B cell (primary cell): ENCODE data around the gene CELF4. TPM values are rescaled to one million over a fixed set of nuclear protein-coding genes. Genes with fewer than 3 reads are reported as not detected.

Experiments
- ATAC-seq: fragments of 200-7000 bp; cut with Tn5 transposase; one replicate; pipeline ENCODE4 v1.10.0; 2021; ENCODE audit warnings: low read depth, mild to moderate bottlenecking, moderate number of reproducible peaks, moderate library complexity
- CTCF ChIA-PET: fragments of 350-600 bp; sonication (Branson Sonifier 250); formaldehyde crosslinking; loops from one replicate; lab custom pipeline; 2021; ENCODE audit warnings: antibody characterized with exemption, inconsistent platforms; lab: Charles Lee
- POLR2A ChIA-PET: fragments of 350-600 bp; sonication (Branson Sonifier 250); formaldehyde crosslinking; loops from one replicate; lab custom pipeline; 2021; ENCODE audit warnings: antibody characterized with exemption; lab: Charles Lee
- DNase-seq: peaks from one replicate; pipeline ENCODE4 v3.0.0; 2013
- H2AFZ ChIP-seq: 2 replicates; pipeline ENCODE4 v1.6.1; 2012; ENCODE audit warnings: mild to moderate bottlenecking, low read depth, low read length; ENCODE audit not compliant: insufficient read depth, poor library complexity, severe bottlenecking
- H3K27ac ChIP-seq, 2 donors: 1 replicate in 1 of 2; 2 replicates in 1 of 2; pipeline ENCODE4 v1.5.1; 2012 to 2013; ENCODE audit warnings: low read length in 2 of 2, mild to moderate bottlenecking in 2 of 2, moderate library complexity in 1 of 2
- H3K27me3 ChIP-seq, 4 experiments: fragments of 200-600 bp in 1 of 4; sonication (generic) in 1 of 4; replicated peaks in 1 of 4; 1 replicate in 2 of 4; 2 replicates in 2 of 4; pipeline versions ENCODE4 v1.6.1 to v1.7.0; 2013 to 2016; ENCODE audit warnings: low read length in 3 of 4, mild to moderate bottlenecking in 2 of 4, mixed read lengths in 1 of 4, moderate library complexity in 1 of 4; ENCODE audit not compliant: insufficient read depth in 4 of 4, control insufficient read depth in 3 of 4; ENCODE audit errors: control extremely low read depth in 1 of 4
- H3K36me3 ChIP-seq, 2 experiments: replicated peaks in 1 of 2; 1 replicate in 1 of 2; 2 replicates in 1 of 2; pipeline versions ENCODE4 v1.6.1 to v1.7.1; 2013; ENCODE audit warnings: low read length in 1 of 2; ENCODE audit not compliant: insufficient read depth in 2 of 2, control insufficient read depth in 1 of 2; ENCODE audit errors: control extremely low read depth in 1 of 2, extremely low read depth in 1 of 2
- H3K4me1 ChIP-seq, 2 donors: fragments of 200-600 bp in 1 of 2; sonication (generic) in 1 of 2; 1 replicate in 1 of 2; 2 replicates in 1 of 2; pipeline versions ENCODE4 v1.5.1 to v1.6.1; 2013 to 2017; ENCODE audit warnings: low read length in 2 of 2; ENCODE audit not compliant: control insufficient read depth in 2 of 2, insufficient read depth in 2 of 2
- H3K4me2 ChIP-seq: replicated peaks from 2 replicates; pipeline ENCODE3; 2012; ENCODE audit warnings: mild to moderate bottlenecking, low read depth, low read length; ENCODE audit not compliant: poor library complexity, severe bottlenecking
- H3K4me3 ChIP-seq, 5 experiments: fragments of 200-600 bp in 1 of 5; sonication (generic) in 1 of 5; 1 replicate in 3 of 5; 2 replicates in 2 of 5; pipeline versions ENCODE4 v1.5.1 to v1.7.0; 2011 to 2016; ENCODE audit warnings: low read length in 4 of 5, mild to moderate bottlenecking in 4 of 5, low read depth in 2 of 5, control low read depth in 1 of 5, moderate library complexity in 1 of 5; ENCODE audit not compliant: insufficient read depth in 1 of 5; ENCODE audit errors: control extremely low read depth in 1 of 5, extremely low read depth in 1 of 5
- H3K79me2 ChIP-seq: fragments of 200-600 bp; sonication (generic); one replicate; pipeline ENCODE4 v1.6.0; 2016; ENCODE audit warnings: low read length; ENCODE audit not compliant: control insufficient read depth, insufficient read depth
- H3K9ac ChIP-seq: fragments of 200-600 bp; sonication (generic); 2 replicates; pipeline ENCODE4 v1.6.1; 2017; ENCODE audit warnings: mild to moderate bottlenecking, low read length, moderate library complexity
- H3K9me3 ChIP-seq, 3 donors: one replicate each; pipeline versions ENCODE4 v1.6.1 to v1.7.1; 2013; ENCODE audit warnings: low read length in 2 of 3; ENCODE audit not compliant: control insufficient read depth in 2 of 3, insufficient read depth in 1 of 3; ENCODE audit errors: control extremely low read depth in 1 of 3
- H4K20me1 ChIP-seq: 2 replicates; pipeline ENCODE4 v1.6.0; 2012; ENCODE audit warnings: mild to moderate bottlenecking, low read length; ENCODE audit not compliant: insufficient read depth, control insufficient read depth, poor library complexity, severe bottlenecking
- H3K27ac Mint-ChIP-seq: one replicate; pipeline ENCODE4 v1.8.0; 2021; ENCODE audit warnings: mixed read lengths
- H3K27me3 Mint-ChIP-seq: one replicate; pipeline ENCODE4 v1.8.0; 2021; ENCODE audit warnings: mixed read lengths
- H3K4me1 Mint-ChIP-seq: one replicate; pipeline ENCODE4 v1.8.0; 2021; ENCODE audit warnings: mixed read lengths
- H3K4me3 Mint-ChIP-seq: one replicate; pipeline ENCODE4 v1.8.0; 2021; ENCODE audit warnings: mixed read lengths
- H3K9me3 Mint-ChIP-seq: one replicate; pipeline ENCODE4 v1.8.0; 2022; ENCODE audit warnings: mixed read lengths; ENCODE audit not compliant: insufficient read depth
- EZH2 ChIP-seq: IDR thresholded peaks from 2 replicates; pipeline ENCODE4 v1.6.1; 2012; ENCODE audit warnings: borderline replicate concordance, low read depth, mild to moderate bottlenecking, moderate library complexity, low read length; ENCODE audit not compliant: insufficient read depth, poor library complexity, severe bottlenecking
- WGBS: methylation state at CpG from one replicate; pipeline ENCODE4 v1.1.5; 2013; ENCODE audit warnings: missing lambda C conversion rate; ENCODE audit not compliant: insufficient coverage; 5-methylcytosine and 5-hydroxymethylcytosine counted together
- intact Hi-C: fragments of 100-400 bp; cut with micrococcal nuclease; formaldehyde crosslinking; loops from one replicate; pipeline ENCODE4 v1.10.0; 2022
- polyA plus RNA-seq: library from polyadenylated mRNA; depleted of rRNA; stranded (reverse); fragments of >200 nt; gene quantifications from 2 replicates; pipeline ENCODE4 v1.2.3, GENCODE V29; 2012
- total RNA-seq, 2 donors: library from RNA; stranded (reverse); fragments of 120-200 nt in 1 of 2; gene quantifications; 1 replicate in 1 of 2; 2 replicates in 1 of 2; pipeline versions ENCODE4 v1.2.3 to v1.2.4, GENCODE V29; 2013 to 2022
- TF ChIP-seq, protein P1 (sequence below): fragments of 200-600 bp; IDR thresholded peaks from one replicate; pipeline ENCODE4 v1.8.0; 2022; ENCODE audit warnings: antibody characterized with exemption, mild to moderate bottlenecking

The CELF4 gene
- total and polyA plus RNA-seq, 2 donors (not counting 1 experiment from before 2014, with no cell fraction given), result not detected

DNA sequence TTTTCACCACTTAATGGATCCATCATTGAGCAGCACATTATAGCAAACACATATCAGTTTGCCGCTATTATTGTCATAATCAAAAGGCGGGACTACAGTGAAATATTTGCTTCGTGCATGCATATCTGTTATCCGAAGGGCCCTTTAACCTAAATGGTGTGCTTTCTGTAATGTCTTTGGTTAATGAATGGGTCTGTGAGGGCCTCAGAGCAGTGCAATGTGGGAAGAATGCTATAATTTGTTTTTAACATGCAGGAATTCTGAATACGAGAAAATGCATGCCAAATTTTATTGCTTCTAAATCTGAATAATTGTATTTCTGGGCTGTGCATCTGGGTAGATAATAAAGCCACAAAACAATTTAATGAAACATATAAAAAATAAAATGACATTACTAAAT is 32.8 kb upstream of the CELF4 start:
- Histone ChIP-seq H3K9me3 (peaks cover 0 to 7% (median 0%) of the 10 kb centered on the region in 3 donors), H3K9ac (no peak overlapping the region), H3K27me3 (no peaks in the 10 kb centered on the region), H3K4me1 (no peaks in the 10 kb centered on the region), H3K4me3 (no peak overlapping the region), H3K27ac (no peak overlapping the region), H2AFZ (no peak overlapping the region), H3K36me3 (no peaks in the 10 kb centered on the region), H4K20me1 (no peaks in the 10 kb centered on the region), H3K4me2 (no peak overlapping the region), H3K79me2 (no peaks in the 10 kb centered on the region)
- TF ChIP-seq, protein P1, sequence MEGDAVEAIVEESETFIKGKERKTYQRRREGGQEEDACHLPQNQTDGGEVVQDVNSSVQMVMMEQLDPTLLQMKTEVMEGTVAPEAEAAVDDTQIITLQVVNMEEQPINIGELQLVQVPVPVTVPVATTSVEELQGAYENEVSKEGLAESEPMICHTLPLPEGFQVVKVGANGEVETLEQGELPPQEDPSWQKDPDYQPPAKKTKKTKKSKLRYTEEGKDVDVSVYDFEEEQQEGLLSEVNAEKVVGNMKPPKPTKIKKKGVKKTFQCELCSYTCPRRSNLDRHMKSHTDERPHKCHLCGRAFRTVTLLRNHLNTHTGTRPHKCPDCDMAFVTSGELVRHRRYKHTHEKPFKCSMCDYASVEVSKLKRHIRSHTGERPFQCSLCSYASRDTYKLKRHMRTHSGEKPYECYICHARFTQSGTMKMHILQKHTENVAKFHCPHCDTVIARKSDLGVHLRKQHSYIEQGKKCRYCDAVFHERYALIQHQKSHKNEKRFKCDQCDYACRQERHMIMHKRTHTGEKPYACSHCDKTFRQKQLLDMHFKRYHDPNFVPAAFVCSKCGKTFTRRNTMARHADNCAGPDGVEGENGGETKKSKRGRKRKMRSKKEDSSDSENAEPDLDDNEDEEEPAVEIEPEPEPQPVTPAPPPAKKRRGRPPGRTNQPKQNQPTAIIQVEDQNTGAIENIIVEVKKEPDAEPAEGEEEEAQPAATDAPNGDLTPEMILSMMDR, result no peak
- TF ChIP-seq EZH2, result no peak
- no peaks in the 10 kb centered on the region for H3K9me3 Mint-ChIP-seq
- WGBS, result 100% methylated on average over 2 of the region's 5 CpGs
- ChIA-PET CTCF (no interaction called here), POLR2A (no interaction called here)
- no peaks in the 10 kb centered on the region for H3K27me3 Mint-ChIP-seq
- no peaks in the 10 kb centered on the region for H3K4me1 Mint-ChIP-seq
- DNase-seq (no peak), ATAC-seq (no peak)
- H3K4me3 Mint-ChIP-seq, result no peak overlapping the region
- intact Hi-C loops, result no loop called here
- H3K27ac Mint-ChIP-seq, result no peak overlapping the region

DNA sequence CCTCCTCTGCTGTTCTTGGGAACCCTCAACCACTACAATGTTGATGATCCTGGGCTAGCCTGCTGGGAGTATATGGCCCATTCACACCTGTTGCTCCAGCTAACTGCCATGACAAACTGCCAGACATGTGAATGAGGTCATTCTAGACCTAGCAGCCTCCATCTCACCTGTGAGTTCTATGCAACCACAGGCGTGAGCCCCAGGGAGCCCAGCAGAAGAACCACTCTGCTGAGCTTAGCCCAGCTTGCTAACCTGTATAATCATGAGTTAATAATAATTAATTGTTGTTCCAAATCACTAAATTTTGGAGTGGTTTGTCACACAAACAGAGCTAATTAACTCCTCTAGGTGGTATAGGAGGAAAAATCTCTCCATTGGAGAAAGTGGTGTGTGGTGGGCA is 24.7 kb upstream of the CELF4 start:
- Mint-ChIP-seq H3K27me3 (no peaks in the 10 kb centered on the region), H3K4me3 (no peak overlapping the region), H3K9me3 (no peaks in the 10 kb centered on the region), H3K4me1 (no peaks in the 10 kb centered on the region), H3K27ac (no peak overlapping the region)
- H2AFZ ChIP-seq, result no peak overlapping the region
- DNase-seq (no peak), ATAC-seq (no peak)
- no peak for TF ChIP-seq EZH2
- TF ChIP-seq, protein P1, result no peak
- no peak overlapping the region for H3K4me2 ChIP-seq
- no CpG with 5 or more reads among the region's 1 CpG for WGBS
- no peak overlapping the region for H3K27ac ChIP-seq
- H3K9me3 ChIP-seq, result peaks cover 0 to 9% (median 0%) of the 10 kb centered on the region in 3 donors
- intact Hi-C loops, result no loop called here
- H3K36me3 ChIP-seq, result no peaks in the 10 kb centered on the region
- H3K4me3 ChIP-seq, result no peak overlapping the region
- POLR2A ChIA-PET, result no interaction called here
- H3K9ac ChIP-seq, result no peak overlapping the region
- no peaks in the 10 kb centered on the region for H3K4me1 ChIP-seq
- CTCF ChIA-PET, result no interaction called here
- H3K27me3 ChIP-seq, result no peaks in the 10 kb centered on the region
- no peaks in the 10 kb centered on the region for H3K79me2 ChIP-seq
- no peaks in the 10 kb centered on the region for H4K20me1 ChIP-seq
